A673 (cell line): Measurements from ENCODE around the gene ABR.

Experiments used
- EZH2 ChIP-seq: fragments of 200-600 bp; sonication (generic); IDR thresholded peaks from 2 replicates; pipeline ENCODE4 v1.6.1; 2017; ENCODE audit warnings: borderline replicate concordance, low read depth, mild to moderate bottlenecking, mixed read lengths, antibody characterized with exemption, low read length; ENCODE audit not compliant: poor library complexity, severe bottlenecking
- TF ChIP-seq, protein P1 (sequence below): fragments of 300-800, 200-600 bp; sonication (generic); conservative IDR thresholded peaks from 2 replicates; pipeline ENCODE4 v1.5.1; 2017; ENCODE audit warnings: low read depth, mild to moderate bottlenecking, antibody characterized with exemption, low read length, moderate library complexity, mixed read lengths

DNA sequence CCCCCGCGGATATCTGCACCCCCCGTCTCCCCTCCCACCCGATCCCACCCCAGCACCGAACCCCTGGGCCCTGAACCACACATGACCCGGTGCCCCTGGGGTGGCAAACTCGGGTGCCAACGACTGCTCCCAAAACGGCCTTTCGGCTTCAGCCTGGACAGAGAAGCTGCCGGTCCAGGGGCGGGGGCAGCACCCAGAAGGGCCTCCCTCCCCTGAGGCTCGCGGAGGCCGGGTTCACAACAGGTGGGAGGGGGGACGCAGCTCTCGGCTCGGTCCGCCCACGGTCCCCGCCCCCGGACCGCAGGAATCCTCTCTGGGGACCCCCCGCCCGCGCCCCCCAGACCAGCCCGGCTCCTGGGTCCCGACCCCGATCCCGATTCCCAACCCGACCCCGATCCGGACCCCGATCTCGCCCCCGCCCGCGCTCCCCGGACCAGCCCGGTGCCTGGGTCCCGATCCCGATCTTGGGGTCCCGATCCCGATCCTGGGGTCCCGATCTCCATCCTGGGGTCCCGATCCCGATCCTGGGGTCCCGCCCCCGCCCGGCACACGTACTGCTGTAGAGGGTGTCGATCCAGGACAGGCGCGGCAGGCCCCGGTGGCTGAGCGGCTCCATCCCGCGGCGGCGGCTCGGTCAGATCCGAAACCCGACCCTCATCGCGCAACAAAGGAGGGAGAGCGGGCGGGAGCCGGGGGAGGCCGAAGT lies 516 bp downstream of the ABR start:
- TF ChIP-seq, protein P1, sequence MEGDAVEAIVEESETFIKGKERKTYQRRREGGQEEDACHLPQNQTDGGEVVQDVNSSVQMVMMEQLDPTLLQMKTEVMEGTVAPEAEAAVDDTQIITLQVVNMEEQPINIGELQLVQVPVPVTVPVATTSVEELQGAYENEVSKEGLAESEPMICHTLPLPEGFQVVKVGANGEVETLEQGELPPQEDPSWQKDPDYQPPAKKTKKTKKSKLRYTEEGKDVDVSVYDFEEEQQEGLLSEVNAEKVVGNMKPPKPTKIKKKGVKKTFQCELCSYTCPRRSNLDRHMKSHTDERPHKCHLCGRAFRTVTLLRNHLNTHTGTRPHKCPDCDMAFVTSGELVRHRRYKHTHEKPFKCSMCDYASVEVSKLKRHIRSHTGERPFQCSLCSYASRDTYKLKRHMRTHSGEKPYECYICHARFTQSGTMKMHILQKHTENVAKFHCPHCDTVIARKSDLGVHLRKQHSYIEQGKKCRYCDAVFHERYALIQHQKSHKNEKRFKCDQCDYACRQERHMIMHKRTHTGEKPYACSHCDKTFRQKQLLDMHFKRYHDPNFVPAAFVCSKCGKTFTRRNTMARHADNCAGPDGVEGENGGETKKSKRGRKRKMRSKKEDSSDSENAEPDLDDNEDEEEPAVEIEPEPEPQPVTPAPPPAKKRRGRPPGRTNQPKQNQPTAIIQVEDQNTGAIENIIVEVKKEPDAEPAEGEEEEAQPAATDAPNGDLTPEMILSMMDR, result no peak
- no peak for TF ChIP-seq EZH2
